Activated CD8-positive, alpha-beta memory T cell treated with anti-CD3 and anti-CD28 coated beads, Interleukin-2, amount 50 U/mL, for 48 hours (primary cell): ENCODE data around the gene POGK.
A peak's percentile ranks its signal among the peaks of the same experiment; 100 is the strongest.
"Not testable (repeated sequence)": the region's sequence is repeated elsewhere in the genome, so short reads cannot be mapped to it uniquely, and the experiment has no call there.

Experiments used
- DNase-seq: peaks from one replicate; pipeline ENCODE4 v3.0.0-alpha.2; 2020

POGK gene

GRCh38 chr1:166857995-166858394 is 18.7 kb downstream of the POGK start:
- no peak for DNase-seq

- DNase-seq: no peak
Observed at GRCh38 chr1:166858726-166859419, 19.6 kb downstream of the POGK start.

GRCh38 chr1:166859597-166859996 is 20.3 kb downstream of the POGK start:
- no peak for DNase-seq

GRCh38 chr1:166865926-166866325 is 26.7 kb downstream of the POGK start:
- no peak for DNase-seq

GRCh38 chr1:166868639-166869038 is 29.4 kb downstream of the POGK start:
- no peak for DNase-seq

- no peak for DNase-seq
Observed at GRCh38 chr1:166869318-166870099, 30.2 kb downstream of the POGK start.

GRCh38 chr1:166870584-166870983 is 31.3 kb downstream of the POGK start:
- DNase-seq: no peak

- DNase-seq: no peak
Observed at GRCh38 chr1:166874464-166874863, 35.2 kb downstream of the POGK start.

GRCh38 chr1:166875302-166875733 is 36.0 kb downstream of the POGK start:
- DNase-seq: no peak

GRCh38 chr1:166875734-166876539 is 36.7 kb downstream of the POGK start, which contains the start of gene TADA1:
TSS of gene TADA1 (minus strand) at chr1:166876264. CDS start at chr1:166876233, 31 bp downstream.
- DNase-seq: peak; percentile 98

GRCh38 chr1:166876540-166876838 is 37.2 kb downstream of the POGK start:
- no peak for DNase-seq

- DNase-seq: not testable (repeated sequence)
Observed at GRCh38 chr1:166878173-166878917, 39.1 kb downstream of the POGK start.

- DNase-seq: no peak
Observed at GRCh38 chr1:166882893-166883292, 43.6 kb downstream of the POGK start.

- peak; percentile 67 for DNase-seq
Observed at GRCh38 chr1:166884040-166884642, 44.9 kb downstream of the POGK start.

- no peak for DNase-seq
Observed at GRCh38 chr1:166884971-166885370, 45.7 kb downstream of the POGK start.

- DNase-seq: no peak
Observed at GRCh38 chr1:166888373-166889111, 49.3 kb downstream of the POGK start.

- no peak for DNase-seq
Observed at GRCh38 chr1:166889776-166890175, 50.5 kb downstream of the POGK start.

GRCh38 chr1:166895766-166896165 is 56.5 kb downstream of the POGK start:
- no peak for DNase-seq

- DNase-seq: no peak
Observed at GRCh38 chr1:166899769-166900168, 60.5 kb downstream of the POGK start.

GRCh38 chr1:166900987-166901386 is 61.7 kb downstream of the POGK start:
- no peak for DNase-seq

GRCh38 chr1:166902279-166902678 is 63.0 kb downstream of the POGK start:
- no peak for DNase-seq

GRCh38 chr1:166903232-166903631 is 64.0 kb downstream of the POGK start:
- no peak for DNase-seq
